GM23338 (cell line): ENCODE data around the gene PKP3. TPM values are rescaled to one million over a fixed set of nuclear protein-coding genes. Genes with fewer than 3 reads are reported as not detected.

Source experiments
- ATAC-seq: fragments of 200-7000 bp; cut with Tn5 transposase; 3 replicates; pipeline ENCODE4 v1.9.1; 2020
- DNase-seq: peaks from one replicate; pipeline ENCODE4 v3.0.0-alpha.2; 2015; ENCODE audit warnings: low spot score
- H2AFZ ChIP-seq: fragments of 200-600 bp; sonication (generic); 2 replicates; pipeline ENCODE4 v1.8.0; 2016; ENCODE audit warnings: antibody characterized with exemption, mild to moderate bottlenecking, moderate library complexity
- H3F3A ChIP-seq: fragments of 200-600 bp; sonication (generic); replicated peaks from 2 replicates; pipeline ENCODE4 v1.8.0; 2017; ENCODE audit warnings: antibody characterized with exemption, mixed run types, low read depth
- H3K27ac ChIP-seq: fragments of 200-600 bp; sonication (generic); 2 replicates; pipeline ENCODE4 v1.6.1; 2016; ENCODE audit warnings: low read depth
- H3K27me3 ChIP-seq: fragments of 200-600 bp; sonication (generic); 2 replicates; pipeline ENCODE4 v1.8.0; 2016; ENCODE audit warnings: mild to moderate bottlenecking, mixed run types, moderate library complexity; ENCODE audit not compliant: insufficient read depth
- H3K36me3 ChIP-seq: fragments of 200-600 bp; sonication (generic); 2 replicates; pipeline ENCODE4 v1.8.0; 2016; ENCODE audit warnings: mild to moderate bottlenecking; ENCODE audit not compliant: insufficient read depth
- H3K4me1 ChIP-seq: fragments of 200-600 bp; sonication (generic); 2 replicates; pipeline ENCODE4 v1.8.0; 2016; ENCODE audit warnings: mild to moderate bottlenecking, moderate library complexity; ENCODE audit not compliant: insufficient read depth
- H3K4me2 ChIP-seq: fragments of 200-600 bp; sonication (generic); 2 replicates; pipeline ENCODE4 v1.7.1; 2017; ENCODE audit warnings: mixed run types
- H3K4me3 ChIP-seq: fragments of 200-600 bp; sonication (generic); 2 replicates; pipeline ENCODE4 v1.6.1; 2016; ENCODE audit warnings: mixed run types
- H3K79me2 ChIP-seq: fragments of 200-600 bp; sonication (generic); replicated peaks from 2 replicates; pipeline ENCODE4 v1.8.0; 2017; ENCODE audit warnings: mild to moderate bottlenecking; ENCODE audit not compliant: insufficient read depth
- H3K9me2 ChIP-seq: fragments of 200-600 bp; sonication (generic); 2 replicates; pipeline ENCODE4 v1.8.0; 2017; ENCODE audit not compliant: insufficient read depth
- H4K20me1 ChIP-seq: fragments of 200-600 bp; sonication (generic); replicated peaks from 2 replicates; pipeline ENCODE4 v1.8.0; 2017; ENCODE audit warnings: mild to moderate bottlenecking; ENCODE audit not compliant: insufficient read depth
- H3K27ac Mint-ChIP-seq: 2 replicates; pipeline ENCODE4 v1.8.0; 2020; ENCODE audit warnings: inconsistent platforms, mild to moderate bottlenecking, moderate library complexity, mixed read lengths
- H3K27me3 Mint-ChIP-seq: 3 replicates; pipeline ENCODE4 v1.8.0; 2022; ENCODE audit warnings: low read depth, mild to moderate bottlenecking, moderate library complexity, mixed read lengths, inconsistent platforms; ENCODE audit not compliant: insufficient read depth, poor library complexity
- H3K36me3 Mint-ChIP-seq: 3 replicates; pipeline ENCODE4 v1.8.0; 2021; ENCODE audit warnings: low read depth, mild to moderate bottlenecking, inconsistent platforms, moderate library complexity, mixed read lengths
- H3K4me1 Mint-ChIP-seq: 3 replicates; pipeline ENCODE4 v1.8.0; 2020; ENCODE audit warnings: mild to moderate bottlenecking, inconsistent platforms, mixed read lengths
- H3K4me3 Mint-ChIP-seq: 3 replicates; pipeline ENCODE4 v1.8.0; 2021; ENCODE audit warnings: moderate library complexity, mild to moderate bottlenecking, inconsistent platforms, mixed read lengths
- H3K9me3 Mint-ChIP-seq: 3 replicates; pipeline ENCODE4 v1.8.0; 2020; ENCODE audit warnings: moderate library complexity, mild to moderate bottlenecking, inconsistent platforms, mixed read lengths
- CREB1 ChIP-seq: fragments of 250-450 bp; sonication (Bioruptor Pico); IDR thresholded peaks from 2 replicates; pipeline ENCODE4 v1.5.0; 2020; ENCODE audit warnings: low read depth, mild to moderate bottlenecking, moderate library complexity
- CTCF ChIP-seq, 2 experiments: fragments of 200-600 bp in 1 of 2; sonication (generic) in 1 of 2; conservative IDR thresholded peaks; 2 replicates each; pipeline versions ENCODE4 v1.5.1 to v1.6.1; 2016 to 2017; ENCODE audit warnings: antibody characterized with exemption in 2 of 2, low read depth in 2 of 2, mild to moderate bottlenecking in 2 of 2, moderate library complexity in 1 of 2
- ETS1 ChIP-seq: IDR thresholded peaks from 2 replicates; pipeline ENCODE4 v1.6.1; 2016; ENCODE audit warnings: antibody characterized with exemption
- EZH2 ChIP-seq: fragments of 200-600 bp; sonication (generic); IDR thresholded peaks from one replicate; pipeline ENCODE4 v1.8.0; 2017; ENCODE audit warnings: antibody characterized with exemption, mild to moderate bottlenecking, low read depth; ENCODE audit not compliant: unreplicated experiment
- JUNB ChIP-seq: IDR thresholded peaks from one replicate; pipeline ENCODE4 v1.6.1; 2016; ENCODE audit warnings: antibody characterized with exemption; ENCODE audit not compliant: unreplicated experiment
- POLR2AphosphoS5 ChIP-seq: IDR thresholded peaks from 2 replicates; pipeline ENCODE4 v1.6.1; 2016; ENCODE audit warnings: antibody characterized with exemption, low read depth
- REST ChIP-seq: IDR thresholded peaks from one replicate; pipeline ENCODE4 v1.6.1; 2018; ENCODE audit warnings: antibody characterized with exemption; ENCODE audit not compliant: unreplicated experiment
- ZNF114 ChIP-seq: fragments of 250-450 bp; sonication (Bioruptor Pico); IDR thresholded peaks from 2 replicates; pipeline ENCODE4 v1.5.0; 2020; ENCODE audit warnings: mild to moderate bottlenecking, moderate library complexity
- ZNF462 ChIP-seq: fragments of 250-450 bp; sonication (Bioruptor Pico); IDR thresholded peaks from 2 replicates; pipeline ENCODE4 v1.5.0; 2020; ENCODE audit warnings: mild to moderate bottlenecking, moderate library complexity
- polyA plus RNA-seq: library from polyadenylated mRNA; unstranded; fragments of >200 nt; fragmentation: Nextera tagmentation; extraction: Ambion mirVana; gene quantifications from 2 replicates; pipeline ENCODE4 v1.2.1, GENCODE V29; 2016
- total RNA-seq: library from RNA; depleted of rRNA; stranded (reverse); fragments of >200 nt; shearing (Covaris generic); gene quantifications from 2 replicates; pipeline ENCODE4 v1.2.3, GENCODE V29; 2014

The PKP3 gene
- total and polyA plus RNA-seq, 2 experiments from 2014 or later: 7.2 to 23.0 TPM

- TF ChIP-seq REST: no peak
- no peak for TF ChIP-seq JUNB
- TF ChIP-seq ETS1: no peak
- no peak for TF ChIP-seq EZH2
- no peak for TF ChIP-seq ZNF114 (CRISPR knock-in tag)
- no peak for TF ChIP-seq CTCF (conservative IDR thresholded peaks at IDR 0.05; ENCODE audit: low read depth in 2 of 2)
- no peak for TF ChIP-seq CREB1 (CRISPR knock-in tag)
Measured at GRCh38 chr11:403021-403760, 9.2 kb downstream of the PKP3 start (continued).

GRCh38 chr11:403761-404431, 9.9 kb downstream of the PKP3 start:
- Histone ChIP-seq H4K20me1 (no peaks in the 10 kb centered on the region; the same call in 1 of the 2 replicates), H3K4me3 (no peak overlapping the region), H3K79me2 (no peaks in the 10 kb centered on the region), H3K9me2 (no peaks in the 10 kb centered on the region), H3F3A (no peaks in the 10 kb centered on the region), H3K4me1 (no peaks in the 10 kb centered on the region), H3K36me3 (no peaks in the 10 kb centered on the region), H3K27me3 (no peaks in the 10 kb centered on the region), H3K27ac (no peak overlapping the region), H2AFZ (no peak overlapping the region), H3K4me2 (no peak overlapping the region)
- Mint-ChIP-seq H3K27ac (no peak overlapping the region), H3K27me3 (peaks cover 15% of the 10 kb centered on the region), H3K4me3 (no peak overlapping the region), H3K4me1 (no peaks in the 10 kb centered on the region; the same call in 2 of the 3 replicates), H3K9me3 (peaks cover 21% of the 10 kb centered on the region), H3K36me3 (peaks cover 5% of the 10 kb centered on the region)
- no peak for ATAC-seq
- no peak for DNase-seq
- TF ChIP-seq ZNF462 (CRISPR knock-in tag) (no peak), POLR2AphosphoS5 (no peak)
